GM18526 (cell line): ENCODE data around the gene ZBTB1.

ENCODE experiments used
- POLR2A ChIP-seq: IDR thresholded peaks from 3 replicates; pipeline ENCODE4 v1.6.1; 2011; ENCODE audit not compliant: insufficient read length; ENCODE audit errors: extremely low read depth

ZBTB1 gene

GRCh38 chr14:64504310-64504896 is at the start of gene ZBTB1:
TSS of gene ZBTB1 (plus strand) at chr14:64504770. CDS start at chr14:64521505, 16,735 bp downstream.
- TF ChIP-seq POLR2A = peak; percentile 55

- no peak for TF ChIP-seq POLR2A
These were observed 45.0 kb upstream of the ZBTB1 start for GRCh38 chr14:64459405-64460136.

GRCh38 chr14:64461221-64461620 is 43.3 kb upstream of the ZBTB1 start:
- no peak for TF ChIP-seq POLR2A

GRCh38 chr14:64463195-64463594 is 41.4 kb upstream of the ZBTB1 start:
- TF ChIP-seq POLR2A = no peak

GRCh38 chr14:64463873-64464272 is 40.7 kb upstream of the ZBTB1 start:
- TF ChIP-seq POLR2A = no peak

GRCh38 chr14:64464651-64465050 is 39.9 kb upstream of the ZBTB1 start:
- no peak for TF ChIP-seq POLR2A

- peak; percentile 51 for TF ChIP-seq POLR2A
These were observed 39.3 kb upstream of the ZBTB1 start, which contains the start of gene AKAP5 for GRCh38 chr14:64465191-64465822. TSS of gene AKAP5 (plus strand) at chr14:64465499. CDS start at chr14:64468395, 2,896 bp downstream.

GRCh38 chr14:64465831-64466554 is 38.6 kb upstream of the ZBTB1 start:
- no peak for TF ChIP-seq POLR2A

GRCh38 chr14:64467101-64467500 is 37.5 kb upstream of the ZBTB1 start:
- TF ChIP-seq POLR2A = no peak

- no peak for TF ChIP-seq POLR2A
These were observed 37.0 kb upstream of the ZBTB1 start for GRCh38 chr14:64467566-64467965.

GRCh38 chr14:64468451-64468850 is 36.1 kb upstream of the ZBTB1 start:
- no peak for TF ChIP-seq POLR2A

GRCh38 chr14:64474041-64474440 is 30.5 kb upstream of the ZBTB1 start:
- no peak for TF ChIP-seq POLR2A

GRCh38 chr14:64474698-64475097 is 29.9 kb upstream of the ZBTB1 start:
- TF ChIP-seq POLR2A = no peak

GRCh38 chr14:64475585-64476273 is 28.8 kb upstream of the ZBTB1 start:
- TF ChIP-seq POLR2A = no peak

- TF ChIP-seq POLR2A = no peak
These were observed 28.1 kb upstream of the ZBTB1 start for GRCh38 chr14:64476438-64476837.
